Ovary (tissue), 9 donors: ENCODE data around the gene TRIM37. TPM values are rescaled to one million over a fixed set of nuclear protein-coding genes. Genes with fewer than 3 reads are reported as not detected.
A peak's percentile ranks its signal among the peaks of the same experiment; 100 is the strongest.

Experiments
- DNase-seq, 5 donors: peaks; one replicate each; pipeline ENCODE4 v3.0.0-alpha.2; 2019 to 2020
- H3K27ac ChIP-seq, 2 donors: fragments of 200-600 bp; one replicate each; pipeline versions ENCODE4 v1.5.1 to v1.8.0; 2019 to 2022
- H3K27me3 ChIP-seq: fragments of 200-600 bp; one replicate; pipeline ENCODE4 v1.8.0; 2022
- H3K36me3 ChIP-seq: fragments of 200-600 bp; sonication (generic); one replicate; pipeline ENCODE4 v1.5.1; 2019
- H3K4me1 ChIP-seq: one replicate; pipeline ENCODE4 v1.8.1; 2013; ENCODE audit warnings: mild to moderate bottlenecking, moderate library complexity; ENCODE audit not compliant: insufficient read depth
- H3K4me3 ChIP-seq: fragments of 200-600 bp; sonication (generic); one replicate; pipeline ENCODE4 v1.5.1; 2017
- H3K9me3 ChIP-seq, 2 donors: fragments of 200-600 bp in 1 of 2; sonication (generic) in 1 of 2; one replicate each; pipeline versions ENCODE4 v1.5.1 to v1.8.1; 2013 to 2019; ENCODE audit warnings: mild to moderate bottlenecking in 1 of 2, moderate library complexity in 1 of 2
- EP300 ChIP-seq: sonication (generic); formaldehyde crosslinking; IDR thresholded peaks from one replicate; pipeline ENCODE4 v1.6.1; 2017; ENCODE audit warnings: antibody characterized with exemption
- POLR2A ChIP-seq: fragments of 450-650 bp; IDR thresholded peaks from one replicate; pipeline ENCODE4 v1.6.1; 2017; ENCODE audit warnings: antibody characterized with exemption, mild to moderate bottlenecking, moderate library complexity
- WGBS, 3 donors: extraction: QIAGEN DNeasy Blood & Tissue Kit in 1 of 3; methylation state at CpG; one replicate each; pipeline versions ENCODE4 v1.1.5 to v1.1.7; 2013 to 2017; 5-methylcytosine and 5-hydroxymethylcytosine counted together
- intact Hi-C, 4 donors: fragments of 100-400 bp; cut with DNase I; formaldehyde crosslinking; loops; one replicate each; pipeline versions ENCODE4 v1.11.0 to v1.15.1; 2022 to 2023
- polyA plus RNA-seq, 2 donors: library from polyadenylated mRNA; stranded (reverse); fragments of 200-250 nt in 1 of 2; fragments of 350-450 nt in 1 of 2; fragmentation: Illumina TruSeq in 1 of 2; extraction: RNeasy Lipid Tissue Mini Kit (QIAGEN cat#74804) in 1 of 2; gene quantifications; one replicate each; pipeline ENCODE4 v1.2.3, GENCODE V29; 2013 to 2014
- total RNA-seq, 7 donors: library from RNA; depleted of rRNA in 2 of 7; stranded (reverse); fragments of >200 nt in 2 of 7; fragmentation: NEBNext Ultra II Directional in 3 of 7; extraction: Animal tissue kit (Norgen Biotek cat#: 25700) in 3 of 7; gene quantifications; one replicate each; pipeline versions ENCODE4 v1.1.0 to v1.2.4, GENCODE V29; 2016 to 2023
- TF ChIP-seq, protein P1 (sequence below), 3 donors: fragments of 450-650 bp in 2 of 3; fragments of 200-600 bp in 1 of 3; IDR thresholded peaks; one replicate each; pipeline versions ENCODE4 v1.5.1 to v1.8.0; 2016 to 2022; ENCODE audit warnings: antibody characterized with exemption in 3 of 3, mild to moderate bottlenecking in 1 of 3
- donor health status: DM: no; HTN: no; CAD: no; lungs with moderate emphysema.
- donor health status: DM: no; HTN: no; CAD: no.
- donor health status: Bipolar disorder and iron deficiency.
- donor health status: DM: yes; HTN: yes; CAD: no.
- donor health status: DM: no; HTN: no; CAD: no.
- donor health status: DM: yes; HTN: yes; CAD: no.

TRIM37 gene
- total and polyA plus RNA-seq, 9 donors = 8.9 to 21.8 (median 16.8) TPM

DNA sequence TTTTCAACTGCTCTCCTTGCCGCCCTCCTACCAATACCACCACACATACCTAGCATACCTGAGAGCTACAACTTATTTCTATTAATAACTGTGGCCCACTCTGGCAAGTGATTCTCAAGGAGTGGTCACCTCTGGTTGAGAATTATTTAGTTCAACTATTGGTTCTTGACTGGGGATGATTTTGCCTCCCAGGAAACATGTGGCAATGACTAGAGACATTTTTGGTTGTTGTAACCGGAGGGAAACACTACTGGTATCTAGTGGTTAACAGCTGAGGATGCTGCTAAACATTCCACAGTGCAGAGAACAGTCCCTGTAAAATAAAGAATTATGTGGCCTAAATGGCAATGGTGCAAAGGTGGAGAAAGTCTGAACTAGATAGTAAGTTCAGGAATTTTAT lies 96.7 kb downstream of the TRIM37 start:
- no peaks in the 10 kb centered on the region for H3K4me1 ChIP-seq
- intact Hi-C loops = no loop called here
- no peak overlapping the region for H3K27ac ChIP-seq
- no peak for DNase-seq
- no peak for TF ChIP-seq EP300
- H3K27me3 ChIP-seq = no peaks in the 10 kb centered on the region
- no peak overlapping the region for H3K4me3 ChIP-seq
- H3K9me3 ChIP-seq = no peaks in the 10 kb centered on the region
- 92 to 97% (median 95%) methylated on average over 2 of the region's 2 CpGs for WGBS, 3 donors
- H3K36me3 ChIP-seq = no peaks in the 10 kb centered on the region

DNA sequence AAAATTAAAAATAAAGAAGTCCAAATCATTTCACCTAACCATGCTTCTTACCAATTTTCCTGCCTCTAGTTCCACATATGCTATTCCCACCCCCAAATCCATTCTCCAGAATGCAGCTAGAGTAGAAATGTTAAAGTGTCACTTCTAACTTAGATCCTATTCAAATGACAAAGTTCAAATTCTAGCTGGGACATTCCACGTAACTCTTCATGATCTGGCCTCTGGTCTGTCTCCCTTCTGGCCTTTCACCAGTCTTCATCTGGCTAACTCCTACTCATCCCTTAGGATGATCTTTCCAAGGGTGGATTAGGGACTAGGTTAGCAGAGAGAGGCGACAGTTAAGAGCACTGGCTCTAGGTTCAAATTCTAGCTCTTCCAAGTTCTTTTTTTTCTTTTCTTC lies 97.9 kb downstream of the TRIM37 start:
- Histone ChIP-seq H3K4me1 (no peaks in the 10 kb centered on the region), H3K27me3 (no peaks in the 10 kb centered on the region), H3K4me3 (no peak overlapping the region), H3K27ac (no peak overlapping the region), H3K9me3 (no peaks in the 10 kb centered on the region), H3K36me3 (no peaks in the 10 kb centered on the region)
- intact Hi-C loops = loop anchor here in 3 of 4 donors (5.0 to 10.0 kb wide), 4 partner anchors 294 to 491 kb away; no protein-coding TSS in a partner anchor
- 88 to 94% (median 94%) methylated on average over 2 of the region's 2 CpGs for WGBS, 3 donors
- TF ChIP-seq, protein P1, sequence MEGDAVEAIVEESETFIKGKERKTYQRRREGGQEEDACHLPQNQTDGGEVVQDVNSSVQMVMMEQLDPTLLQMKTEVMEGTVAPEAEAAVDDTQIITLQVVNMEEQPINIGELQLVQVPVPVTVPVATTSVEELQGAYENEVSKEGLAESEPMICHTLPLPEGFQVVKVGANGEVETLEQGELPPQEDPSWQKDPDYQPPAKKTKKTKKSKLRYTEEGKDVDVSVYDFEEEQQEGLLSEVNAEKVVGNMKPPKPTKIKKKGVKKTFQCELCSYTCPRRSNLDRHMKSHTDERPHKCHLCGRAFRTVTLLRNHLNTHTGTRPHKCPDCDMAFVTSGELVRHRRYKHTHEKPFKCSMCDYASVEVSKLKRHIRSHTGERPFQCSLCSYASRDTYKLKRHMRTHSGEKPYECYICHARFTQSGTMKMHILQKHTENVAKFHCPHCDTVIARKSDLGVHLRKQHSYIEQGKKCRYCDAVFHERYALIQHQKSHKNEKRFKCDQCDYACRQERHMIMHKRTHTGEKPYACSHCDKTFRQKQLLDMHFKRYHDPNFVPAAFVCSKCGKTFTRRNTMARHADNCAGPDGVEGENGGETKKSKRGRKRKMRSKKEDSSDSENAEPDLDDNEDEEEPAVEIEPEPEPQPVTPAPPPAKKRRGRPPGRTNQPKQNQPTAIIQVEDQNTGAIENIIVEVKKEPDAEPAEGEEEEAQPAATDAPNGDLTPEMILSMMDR (IDR thresholded peaks at IDR 0.05) = no peak
- TF ChIP-seq EP300 = no peak
- no peak for TF ChIP-seq POLR2A
- DNase-seq = no peak

DNA sequence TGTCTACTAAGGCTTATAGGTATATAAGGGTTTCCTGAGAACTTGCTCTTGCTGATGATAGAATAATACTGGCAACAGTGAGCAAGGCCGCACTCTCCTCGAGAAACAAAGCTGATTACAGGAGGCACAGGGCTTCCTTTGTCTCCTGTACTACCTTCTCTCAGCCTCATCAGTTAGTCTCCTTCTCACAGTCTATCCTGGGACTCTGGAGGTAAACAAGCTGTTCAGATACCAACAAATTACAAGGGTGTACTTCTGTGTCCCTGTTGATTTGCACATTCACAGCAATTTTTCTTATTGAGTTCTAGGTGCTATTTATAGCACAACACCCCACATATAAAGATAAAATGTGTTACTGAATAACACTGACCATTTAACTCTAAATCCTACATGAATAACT lies 98.7 kb downstream of the TRIM37 start:
- TF ChIP-seq, protein P1 (IDR thresholded peaks at IDR 0.05) = no peak
- TF ChIP-seq EP300 (no peak), POLR2A (no peak)
- Histone ChIP-seq H3K27ac (no peak overlapping the region), H3K4me1 (no peaks in the 10 kb centered on the region), H3K9me3 (no peaks in the 10 kb centered on the region), H3K36me3 (no peaks in the 10 kb centered on the region), H3K27me3 (no peaks in the 10 kb centered on the region), H3K4me3 (no peak overlapping the region)
- intact Hi-C loops = loop anchor here in 3 of 4 donors (5.0 to 10.0 kb wide), 4 partner anchors 293 to 491 kb away; no protein-coding TSS in a partner anchor
- no peak for DNase-seq
- WGBS, 3 donors = 51 to 65% (median 58%) methylated on average over 2 of the region's 2 CpGs

DNA sequence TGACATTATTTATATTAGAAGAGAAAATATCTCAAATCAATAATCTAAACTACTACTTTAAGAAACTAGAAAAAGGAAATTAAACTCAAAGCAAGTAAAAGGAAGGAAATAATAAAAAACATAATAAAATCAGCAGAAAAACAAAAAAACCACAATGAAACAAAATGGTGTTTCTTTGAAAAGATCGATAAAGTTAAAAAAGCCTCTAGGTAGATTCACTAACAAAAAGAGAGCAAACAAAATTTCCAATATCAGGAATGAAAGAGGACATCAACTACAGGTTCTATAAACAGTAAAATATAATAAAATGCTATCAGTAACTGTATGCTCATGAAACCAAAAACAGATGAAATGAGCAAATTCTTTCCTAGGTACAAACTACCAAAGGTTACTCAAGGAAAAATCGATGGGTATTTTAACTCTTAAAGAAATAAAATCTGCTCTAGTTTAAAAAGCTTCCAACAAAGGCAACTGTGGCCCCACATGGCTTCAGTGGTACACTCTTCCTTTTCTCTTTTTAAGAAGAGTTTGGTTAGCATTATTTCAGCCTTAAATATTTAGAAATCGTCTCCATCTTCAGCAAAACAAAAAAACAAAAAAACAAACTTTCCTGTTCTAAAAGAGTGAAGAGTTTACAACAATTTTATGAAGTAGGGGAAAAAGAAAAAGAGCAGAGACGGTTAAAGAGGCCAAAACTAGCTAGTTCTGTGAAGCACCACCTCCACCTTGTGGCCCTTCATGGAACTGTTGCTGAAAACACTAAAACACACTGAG lies 102.2 kb downstream of the TRIM37 start:
- Histone ChIP-seq H3K36me3 (no peaks in the 10 kb centered on the region), H3K9me3 (no peaks in the 10 kb centered on the region), H3K27me3 (no peaks in the 10 kb centered on the region), H3K4me1 (peaks cover 2% of the 10 kb centered on the region), H3K4me3 (no peak overlapping the region), H3K27ac (no peak overlapping the region)
- peak; percentile 28 to 69 (median 58) for DNase-seq
- WGBS, 3 donors = 18 to 20% (median 19%) methylated on average over 4 of the region's 4 CpGs
- intact Hi-C loops = loop anchor here in 3 of 4 donors (5.0 to 10.0 kb wide), 5 partner anchors 290 to 487 kb away; no protein-coding TSS in a partner anchor
- TF ChIP-seq EP300 = no peak
- TF ChIP-seq, protein P1 (IDR thresholded peaks at IDR 0.05) = peak; percentile 81 to 92 (median 87)

DNA sequence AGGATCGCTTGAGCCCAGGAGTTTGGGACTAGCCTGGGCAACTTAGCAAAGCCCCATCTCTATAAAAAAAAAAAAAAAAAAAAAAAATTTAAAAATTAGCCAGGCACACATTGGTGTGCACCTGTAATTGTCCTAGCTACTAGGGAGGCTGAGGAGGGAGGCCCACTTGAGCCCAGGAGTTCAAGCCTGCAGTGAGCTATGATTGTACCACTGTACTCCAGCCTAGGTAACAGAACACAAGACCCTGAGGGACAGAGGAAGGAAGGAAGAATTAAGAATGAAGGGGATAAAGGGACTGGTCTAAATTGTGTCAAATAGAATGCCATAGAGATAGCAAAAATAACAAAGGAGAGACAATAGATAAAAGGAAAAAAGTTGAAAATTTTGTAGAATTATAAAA lies 102.8 kb downstream of the TRIM37 start:
- intact Hi-C loops = loop anchor here in 3 of 4 donors (5.0 to 10.0 kb wide), 4 partner anchors 289 to 479 kb away; no protein-coding TSS in a partner anchor
- Histone ChIP-seq H3K36me3 (no peaks in the 10 kb centered on the region), H3K27me3 (no peaks in the 10 kb centered on the region), H3K4me1 (peaks cover 2% of the 10 kb centered on the region), H3K27ac (no peak overlapping the region), H3K4me3 (no peak overlapping the region), H3K9me3 (no peaks in the 10 kb centered on the region)
- TF ChIP-seq, protein P1 (IDR thresholded peaks at IDR 0.05) = no peak
- TF ChIP-seq POLR2A = no peak
- TF ChIP-seq EP300 = no peak
- WGBS, 3 donors = 82 to 100% (median 96%) methylated on average over 1 of the region's 1 CpG
- DNase-seq = no peak
